Calu3 (cell line): Measurements from ENCODE around the gene ARL6IP5. TPM values are rescaled to one million over a fixed set of nuclear protein-coding genes. Genes with fewer than 3 reads are reported as not detected.

Experiments used
- BruUV-seq: library from RNA; stranded (reverse); fragments of 400-500 nt; replicated peaks from 2 replicates; lab custom pipeline; 2021; lab: Mats Ljungman, UMichigan
- CTCF ChIA-PET: fragments of 300-600 bp; sonication (Branson Sonifier 250); formaldehyde crosslinking; loops from one replicate; lab custom pipeline; 2022; ENCODE audit warnings: antibody characterized with exemption; lab: Charles Lee
- DNase-seq: peaks from one replicate; pipeline ENCODE4 v3.0.0; 2022
- H3K27ac Mint-ChIP-seq: one replicate; pipeline ENCODE4 v1.8.0; 2022; ENCODE audit warnings: mixed read lengths; ENCODE audit not compliant: unreplicated experiment
- H3K27me3 Mint-ChIP-seq: one replicate; pipeline ENCODE4 v1.8.0; 2022; ENCODE audit warnings: mixed read lengths; ENCODE audit not compliant: unreplicated experiment
- H3K36me3 Mint-ChIP-seq: one replicate; pipeline ENCODE4 v1.8.0; 2022; ENCODE audit warnings: mild to moderate bottlenecking, moderate library complexity, mixed read lengths; ENCODE audit not compliant: insufficient read depth, unreplicated experiment
- H3K4me1 Mint-ChIP-seq: one replicate; pipeline ENCODE4 v1.8.0; 2022; ENCODE audit warnings: mild to moderate bottlenecking, low read depth, mixed read lengths; ENCODE audit not compliant: unreplicated experiment
- H3K4me3 Mint-ChIP-seq: one replicate; pipeline ENCODE4 v1.8.0; 2022; ENCODE audit warnings: mild to moderate bottlenecking, low read depth, moderate library complexity, mixed read lengths; ENCODE audit not compliant: unreplicated experiment
- H3K9me3 Mint-ChIP-seq: one replicate; pipeline ENCODE4 v1.8.0; 2022; ENCODE audit warnings: low read depth, mixed read lengths; ENCODE audit not compliant: unreplicated experiment
- CTCF ChIP-seq: fragments of 200-600 bp; IDR thresholded peaks from one replicate; pipeline ENCODE4 v1.8.0; 2022; ENCODE audit warnings: antibody characterized with exemption; ENCODE audit not compliant: unreplicated experiment
- intact Hi-C: fragments of 100-400 bp; cut with micrococcal nuclease; formaldehyde crosslinking; loops from one replicate; pipeline ENCODE4 v1.10.0; 2022; ENCODE audit not compliant: unreplicated experiment
- total RNA-seq: library from RNA; stranded (reverse); gene quantifications from 2 replicates; pipeline ENCODE4 v1.2.3, GENCODE V29; 2022

The ARL6IP5 gene
- total RNA-seq, 1 experiment from 2014 or later = 76.9 TPM

GRCh38 chr3:69082361-69082760 is 2.4 kb upstream of the ARL6IP5 start:
- no peaks in the 10 kb centered on the region for H3K27me3 Mint-ChIP-seq
- CTCF ChIA-PET = no interaction called here
- H3K27ac Mint-ChIP-seq = peak overlapping the region; percentile 34
- peaks cover 30% of the 10 kb centered on the region for H3K4me1 Mint-ChIP-seq
- H3K36me3 Mint-ChIP-seq = peaks cover 49% of the 10 kb centered on the region
- no peaks in the 10 kb centered on the region for H3K9me3 Mint-ChIP-seq
- no peak overlapping the region for H3K4me3 Mint-ChIP-seq
- intact Hi-C loops = no loop called here
- no peak for TF ChIP-seq CTCF
- DNase-seq = no peak
- no TSS peak for BruUV-seq

GRCh38 chr3:69082805-69083204 is 1.9 kb upstream of the ARL6IP5 start:
- no peak overlapping the region for H3K4me3 Mint-ChIP-seq

GRCh38 chr3:69085168-69085832 is 563 bp downstream of the ARL6IP5 start:
- no peak for TF ChIP-seq CTCF
- Mint-ChIP-seq H3K36me3 (peaks cover 40% of the 10 kb centered on the region), H3K27me3 (no peaks in the 10 kb centered on the region), H3K4me1 (peaks cover 46% of the 10 kb centered on the region), H3K4me3 (peak overlapping the region; percentile 82), H3K9me3 (no peaks in the 10 kb centered on the region), H3K27ac (peak overlapping the region; percentile 93)
- BruUV-seq = TSS peak; percentile 28
- intact Hi-C loops = no loop called here
- DNase-seq = peak; percentile 11
- CTCF ChIA-PET = interaction anchor here (0.6 to 1.1 kb wide), 2 partner anchors 19 to 36 kb away, joined by 3 to 4 read pairs; no protein-coding TSS in a partner anchor

More at GRCh38 chr3:69082805-69083204, 1.9 kb upstream of the ARL6IP5 start:
- intact Hi-C loops = no loop called here
- no peaks in the 10 kb centered on the region for H3K9me3 Mint-ChIP-seq
- H3K27me3 Mint-ChIP-seq = no peaks in the 10 kb centered on the region
- DNase-seq = peak; percentile 20
- CTCF ChIA-PET = no interaction called here
- BruUV-seq = no TSS peak
- no peak for TF ChIP-seq CTCF
- peaks cover 49% of the 10 kb centered on the region for H3K36me3 Mint-ChIP-seq
- H3K27ac Mint-ChIP-seq = peak overlapping the region; percentile 34
- H3K4me1 Mint-ChIP-seq = peaks cover 30% of the 10 kb centered on the region

- DNase-seq = peak; percentile 87
- CTCF ChIA-PET = interaction anchor here (0.5 to 0.6 kb wide), 6 partner anchors 11 to 336 kb away, joined by 3 to 5 read pairs (median 4); no protein-coding TSS in a partner anchor
- Mint-ChIP-seq H3K27ac (peak overlapping the region; percentile 93), H3K9me3 (no peaks in the 10 kb centered on the region), H3K27me3 (no peaks in the 10 kb centered on the region), H3K36me3 (peaks cover 38% of the 10 kb centered on the region), H3K4me1 (peaks cover 53% of the 10 kb centered on the region), H3K4me3 (peak overlapping the region; percentile 82)
- no peak for TF ChIP-seq CTCF
- intact Hi-C loops = loop anchor here (2.0 kb wide), 1 partner anchor 31 kb away; no protein-coding TSS in a partner anchor
- BruUV-seq = no TSS peak
Measured at GRCh38 chr3:69085833-69086722, 1.3 kb downstream of the ARL6IP5 start.
